Measurements from ENCODE around the gene CTF1. TPM values are rescaled to one million over a fixed set of nuclear protein-coding genes. Genes with fewer than 3 reads are reported as not detected.

Gene CTF1, protein sequence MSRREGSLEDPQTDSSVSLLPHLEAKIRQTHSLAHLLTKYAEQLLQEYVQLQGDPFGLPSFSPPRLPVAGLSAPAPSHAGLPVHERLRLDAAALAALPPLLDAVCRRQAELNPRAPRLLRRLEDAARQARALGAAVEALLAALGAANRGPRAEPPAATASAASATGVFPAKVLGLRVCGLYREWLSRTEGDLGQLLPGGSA
- polyA plus RNA-seq (2011; rRNA removed) = 14.9 and 22.2 TPM in 2 replicates
- polyA minus RNA-seq (2011; rRNA and poly(A)+ RNA removed) = 6.6 and 8.8 TPM in 2 replicates

DNA sequence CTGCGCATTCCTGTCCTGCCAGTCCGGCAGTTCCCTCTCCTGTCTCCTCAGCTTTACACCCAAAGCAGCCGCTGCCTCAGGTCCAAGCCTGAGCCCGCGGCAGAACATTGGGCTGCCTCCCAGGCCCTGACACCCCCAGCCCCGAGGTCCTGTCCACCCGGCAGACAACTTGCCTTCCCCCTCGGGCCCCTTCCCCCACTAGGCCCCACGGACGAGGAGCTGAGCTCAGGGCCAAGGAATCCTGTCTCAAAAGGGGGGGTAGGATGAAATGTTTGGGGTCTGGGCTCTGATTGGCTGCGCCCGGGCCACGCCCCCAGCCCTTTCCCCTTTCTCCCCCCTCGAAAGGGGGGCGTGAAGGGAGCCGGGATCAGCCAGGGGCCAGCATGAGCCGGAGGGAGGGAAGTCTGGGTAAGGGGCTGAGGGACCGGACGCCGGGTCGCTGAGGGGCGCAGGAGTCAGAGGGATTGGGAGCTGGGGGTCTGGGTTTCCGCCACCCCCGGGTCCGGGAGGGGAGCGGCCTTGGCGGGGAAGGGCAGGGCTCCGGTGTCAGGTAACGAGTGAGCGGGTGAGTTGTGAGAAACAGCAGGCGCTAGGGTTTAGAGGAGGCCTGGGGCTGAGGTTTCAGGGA, at the start of gene CTF1:
Gene CTF1, plus strand, starts transcription at position 354 of the 628 bp plus-strand sequence. Its CDS starts 30 bp downstream, at position 384.
- H3K4me3 ChIP-seq (ENCODE audit: low read depth, low read length) = peak within 1 kb of the TSS; percentile 63
- TF ChIP-seq, protein P1, sequence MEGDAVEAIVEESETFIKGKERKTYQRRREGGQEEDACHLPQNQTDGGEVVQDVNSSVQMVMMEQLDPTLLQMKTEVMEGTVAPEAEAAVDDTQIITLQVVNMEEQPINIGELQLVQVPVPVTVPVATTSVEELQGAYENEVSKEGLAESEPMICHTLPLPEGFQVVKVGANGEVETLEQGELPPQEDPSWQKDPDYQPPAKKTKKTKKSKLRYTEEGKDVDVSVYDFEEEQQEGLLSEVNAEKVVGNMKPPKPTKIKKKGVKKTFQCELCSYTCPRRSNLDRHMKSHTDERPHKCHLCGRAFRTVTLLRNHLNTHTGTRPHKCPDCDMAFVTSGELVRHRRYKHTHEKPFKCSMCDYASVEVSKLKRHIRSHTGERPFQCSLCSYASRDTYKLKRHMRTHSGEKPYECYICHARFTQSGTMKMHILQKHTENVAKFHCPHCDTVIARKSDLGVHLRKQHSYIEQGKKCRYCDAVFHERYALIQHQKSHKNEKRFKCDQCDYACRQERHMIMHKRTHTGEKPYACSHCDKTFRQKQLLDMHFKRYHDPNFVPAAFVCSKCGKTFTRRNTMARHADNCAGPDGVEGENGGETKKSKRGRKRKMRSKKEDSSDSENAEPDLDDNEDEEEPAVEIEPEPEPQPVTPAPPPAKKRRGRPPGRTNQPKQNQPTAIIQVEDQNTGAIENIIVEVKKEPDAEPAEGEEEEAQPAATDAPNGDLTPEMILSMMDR (IDR thresholded peaks at IDR 0.05; ENCODE audit: insufficient read depth, low read depth, low read length) = no peak
- DNase-seq (ENCODE audit: low read depth) = peak; percentile 65
- ChIA-PET CTCF (interaction anchor here (0.8 to 2.9 kb wide), 5 partner anchors 11 to 51 kb away, joined by 3 to 13 read pairs (median 3); no protein-coding TSS in a partner anchor), POLR2A (interaction anchor here (0.5 to 1.2 kb wide), 2 partner anchors 17 to 116 kb away, joined by 5 read pairs; no protein-coding TSS in a partner anchor)
- no peaks in the 10 kb centered on the region; the same call in 1 of the 2 replicates for H3K36me3 ChIP-seq (ENCODE audit: control insufficient read depth, insufficient read depth, low read length)
- no peaks in the 10 kb centered on the region for H3K27me3 ChIP-seq (ENCODE audit: control insufficient read depth, insufficient read depth, low read length)

DNA sequence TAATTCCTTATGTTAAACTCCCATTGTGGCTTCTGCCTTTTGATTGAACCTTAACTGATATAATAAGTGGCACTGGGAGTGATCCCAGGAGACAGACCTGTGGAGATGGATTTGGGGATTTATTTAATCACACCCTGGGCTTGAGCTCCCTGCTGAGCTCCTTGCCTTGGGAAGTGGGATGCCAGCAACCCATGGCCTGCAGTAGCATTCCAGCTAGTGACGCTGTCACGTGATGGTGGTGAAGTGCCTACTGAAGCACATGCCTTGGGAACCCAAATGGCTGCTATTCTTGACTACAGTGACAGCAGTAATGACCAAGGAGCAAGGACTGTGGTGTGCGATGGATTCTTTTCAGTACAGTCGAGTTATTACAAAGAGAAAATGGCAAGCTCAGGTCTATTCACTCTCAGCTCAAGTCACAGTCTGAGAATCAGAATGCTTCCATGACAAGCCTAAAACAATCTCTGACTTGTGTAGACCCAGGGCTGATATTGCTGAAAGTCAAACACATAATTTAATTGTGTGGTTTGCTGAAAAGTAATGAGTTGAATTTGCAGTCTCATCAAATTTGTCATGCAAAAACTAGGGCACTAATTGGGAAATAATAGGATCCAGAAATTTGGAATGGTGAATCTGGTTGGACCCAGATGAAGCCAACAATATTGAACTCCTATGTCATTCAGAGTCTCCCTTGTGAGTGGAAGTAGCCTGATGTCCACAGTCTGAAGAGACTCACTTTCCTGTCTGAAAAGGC, 49.6 kb upstream of the CTF1 start:
- Histone ChIP-seq H3K36me3 (ENCODE audit: control insufficient read depth, insufficient read depth, low read length) (no peaks in the 10 kb centered on the region), H3K4me3 (ENCODE audit: low read depth, low read length) (no peak overlapping the region), H3K27me3 (ENCODE audit: control insufficient read depth, insufficient read depth, low read length) (no peaks in the 10 kb centered on the region)
- TF ChIP-seq, protein P1 (IDR thresholded peaks at IDR 0.05; ENCODE audit: insufficient read depth, low read depth, low read length) = no peak
- POLR2A ChIA-PET = no interaction called here
- CTCF ChIA-PET = interaction anchor here (2.1 to 3.7 kb wide), 4 partner anchors 21 to 95 kb away, joined by 13 to 55 read pairs (median 22); partner anchors contain the start of gene CTF1
- DNase-seq (ENCODE audit: low read depth) = no peak

DNA sequence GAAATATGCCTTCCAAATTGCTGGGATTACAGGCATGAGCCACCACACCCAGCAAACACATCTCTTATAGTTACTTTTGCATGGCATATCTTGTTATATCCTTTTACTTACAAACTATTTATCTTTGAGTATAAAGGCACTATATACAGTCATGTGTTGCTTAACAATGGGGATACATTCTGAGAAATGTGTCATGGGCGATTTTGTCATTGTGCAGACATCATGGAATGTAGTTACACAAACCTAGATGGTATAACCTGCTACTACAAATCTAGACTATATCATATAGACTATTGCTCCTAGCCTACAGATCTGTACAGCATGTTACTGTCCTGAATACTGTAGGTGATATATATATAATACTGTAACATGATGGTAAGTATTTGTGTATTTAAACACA, 46.2 kb upstream of the CTF1 start:
- TF ChIP-seq, protein P1 (IDR thresholded peaks at IDR 0.05; ENCODE audit: insufficient read depth, low read depth, low read length) = no peak
- DNase-seq (ENCODE audit: low read depth) = no peak
- Histone ChIP-seq H3K27me3 (ENCODE audit: control insufficient read depth, insufficient read depth, low read length) (no peaks in the 10 kb centered on the region), H3K4me3 (ENCODE audit: low read depth, low read length) (no peak overlapping the region), H3K36me3 (ENCODE audit: control insufficient read depth, insufficient read depth, low read length) (no peaks in the 10 kb centered on the region)
- ChIA-PET CTCF (no interaction called here), POLR2A (no interaction called here)

DNA sequence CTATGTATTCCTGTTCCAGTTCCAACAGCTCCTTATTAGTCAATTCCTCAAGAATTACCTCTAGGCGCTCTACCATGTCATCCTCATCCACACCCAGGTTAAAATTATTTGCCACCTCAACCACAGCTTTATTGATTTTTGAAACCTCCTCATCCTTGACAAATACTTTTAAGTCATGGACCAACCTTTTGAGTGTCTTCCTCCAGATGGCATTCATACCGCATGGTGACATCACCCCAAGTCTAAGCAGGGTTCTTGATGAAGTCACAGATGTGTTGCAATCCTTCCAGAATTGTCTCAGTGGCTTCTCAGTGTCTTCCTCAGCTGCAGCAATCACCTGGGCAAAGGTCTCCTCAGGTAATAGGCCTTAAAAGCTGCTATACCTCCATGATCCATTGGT, 42.7 kb upstream of the CTF1 start:
- H3K36me3 ChIP-seq (ENCODE audit: control insufficient read depth, insufficient read depth, low read length) = no peaks in the 10 kb centered on the region
- ChIA-PET POLR2A (no interaction called here), CTCF (interaction anchor here (1.0 to 6.9 kb wide), 3 partner anchors 9 to 49 kb away, joined by 3 to 52 read pairs (median 4); no protein-coding TSS in a partner anchor)
- H3K27me3 ChIP-seq (ENCODE audit: control insufficient read depth, insufficient read depth, low read length) = no peaks in the 10 kb centered on the region
- DNase-seq (ENCODE audit: low read depth) = no peak
- no peak overlapping the region for H3K4me3 ChIP-seq (ENCODE audit: low read depth, low read length)
- TF ChIP-seq, protein P1 (IDR thresholded peaks at IDR 0.05; ENCODE audit: insufficient read depth, low read depth, low read length) = no peak

DNA sequence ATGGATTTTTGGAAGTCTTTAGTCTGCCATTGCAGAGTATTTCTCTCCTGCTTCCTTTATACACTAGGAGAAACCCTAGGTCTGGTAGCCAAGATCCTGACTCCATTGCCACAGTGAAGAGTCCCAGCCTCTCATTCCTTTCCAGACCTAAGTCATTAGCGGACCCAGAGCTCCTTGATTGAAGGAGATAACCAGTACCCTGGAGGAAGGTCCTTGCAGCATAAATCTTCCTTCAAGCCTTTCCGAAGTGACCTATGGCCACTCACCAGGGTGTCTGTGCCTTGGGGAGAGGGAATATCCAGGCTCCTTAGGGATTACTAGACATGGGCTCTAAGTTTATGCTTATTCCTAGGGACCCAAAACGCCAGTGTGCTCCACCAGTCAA, 38.3 kb upstream of the CTF1 start:
- DNase-seq (ENCODE audit: low read depth) = no peak
- Histone ChIP-seq H3K27me3 (ENCODE audit: control insufficient read depth, insufficient read depth, low read length) (no peaks in the 10 kb centered on the region), H3K36me3 (ENCODE audit: control insufficient read depth, insufficient read depth, low read length) (no peaks in the 10 kb centered on the region), H3K4me3 (ENCODE audit: low read depth, low read length) (no peak overlapping the region)
- TF ChIP-seq, protein P1 (IDR thresholded peaks at IDR 0.05; ENCODE audit: insufficient read depth, low read depth, low read length) = no peak
- POLR2A ChIA-PET = no interaction called here
- CTCF ChIA-PET = interaction anchor here (1.4 to 6.9 kb wide), 2 partner anchors 13 to 63 kb away, joined by 3 to 52 read pairs; no protein-coding TSS in a partner anchor
